Skeletal muscle tissue (tissue), 4 donors: ENCODE results near the gene CDYL2. TPM values are rescaled to one million over a fixed set of nuclear protein-coding genes. Genes with fewer than 3 reads are reported as not detected.
"Not testable (repeated sequence)": the region's sequence is repeated elsewhere in the genome, so short reads cannot be mapped to it uniquely, and the experiment has no call there.

ENCODE experiments used
- H3K27ac ChIP-seq: one replicate; pipeline ENCODE4 v1.7.0; 2013; ENCODE audit warnings: mild to moderate bottlenecking, low read depth, low read length, inconsistent platforms
- H3K27me3 ChIP-seq, 3 donors: one replicate each; pipeline ENCODE4 v1.7.0; 2013; ENCODE audit warnings: low read length in 3 of 3; ENCODE audit not compliant: control insufficient read depth in 3 of 3, insufficient read depth in 3 of 3
- H3K36me3 ChIP-seq, 3 donors: one replicate each; pipeline ENCODE4 v1.7.0; 2013; ENCODE audit warnings: low read length in 3 of 3; ENCODE audit not compliant: control insufficient read depth in 3 of 3, insufficient read depth in 3 of 3
- H3K4me1 ChIP-seq, 3 donors: one replicate each; pipeline ENCODE4 v1.7.0; 2013; ENCODE audit warnings: low read length in 3 of 3, mild to moderate bottlenecking in 3 of 3; ENCODE audit not compliant: control insufficient read depth in 3 of 3, insufficient read depth in 3 of 3
- H3K4me3 ChIP-seq, 3 donors: one replicate each; pipeline ENCODE4 v1.7.0; 2013; ENCODE audit warnings: low read length in 3 of 3
- H3K9ac ChIP-seq, 3 donors: one replicate each; pipeline ENCODE4 v1.7.0; 2013; ENCODE audit warnings: low read length in 3 of 3, mild to moderate bottlenecking in 3 of 3, moderate library complexity in 2 of 3, low read depth in 1 of 3
- H3K9me3 ChIP-seq, 3 donors: one replicate each; pipeline ENCODE4 v1.7.0; 2013; ENCODE audit warnings: low read length in 3 of 3; ENCODE audit not compliant: control insufficient read depth in 3 of 3
- total RNA-seq: library from RNA; depleted of rRNA; stranded (reverse); fragments of >200 nt; gene quantifications from one replicate; pipeline ENCODE4 v1.2.3, GENCODE V29; 2014
- donor health status: Osteomylitis.

Gene CDYL2
- total RNA-seq, 1 donor from 2014 or later = 1.6 TPM

DNA sequence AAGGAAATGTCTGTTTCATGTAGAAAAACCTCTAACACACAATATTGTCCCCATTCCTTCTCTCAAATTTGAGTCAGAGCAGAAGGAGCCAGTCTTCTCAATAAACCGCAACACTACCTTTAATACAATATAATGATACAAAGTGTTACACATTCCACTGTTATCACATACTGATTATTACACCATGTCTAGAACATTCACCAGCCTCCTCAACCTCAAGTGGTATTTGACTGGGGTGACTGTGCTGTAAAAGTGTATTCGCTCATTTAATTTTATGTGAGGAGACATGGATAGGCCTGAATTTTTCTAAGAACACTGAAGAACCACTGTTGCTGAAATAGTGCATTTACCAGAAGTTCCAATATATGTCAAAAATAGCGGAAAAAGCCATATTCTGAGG is 10.3 kb downstream of the CDYL2 start:
- H3K27ac ChIP-seq = no peak overlapping the region
- H3K27me3 ChIP-seq = no peaks in the 10 kb centered on the region
- H3K4me1 ChIP-seq = no peaks in the 10 kb centered on the region
- no peak overlapping the region for H3K4me3 ChIP-seq
- no peaks in the 10 kb centered on the region for H3K9me3 ChIP-seq
- H3K9ac ChIP-seq = no peak overlapping the region
- no peaks in the 10 kb centered on the region for H3K36me3 ChIP-seq

DNA sequence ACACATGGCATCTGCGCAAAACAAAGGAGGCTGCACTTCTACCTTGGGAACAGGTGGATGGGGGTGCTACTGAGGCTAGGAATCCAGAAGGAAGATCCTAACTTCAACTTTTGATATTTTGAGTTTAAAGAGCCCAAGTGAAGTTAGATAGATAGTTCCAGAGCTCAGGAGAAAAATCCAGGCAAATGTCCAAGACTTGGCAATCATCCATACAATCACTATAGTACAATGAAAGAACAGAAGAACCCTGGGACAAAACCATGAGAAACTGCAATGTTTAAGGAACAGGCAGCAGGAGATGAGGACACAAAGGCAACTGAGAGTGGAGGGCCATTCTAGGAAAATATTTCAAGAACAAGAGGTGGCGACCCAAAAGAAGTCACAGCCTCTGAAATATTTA is 12.4 kb downstream of the CDYL2 start:
- no peaks in the 10 kb centered on the region for H3K4me1 ChIP-seq
- no peaks in the 10 kb centered on the region for H3K36me3 ChIP-seq
- H3K9me3 ChIP-seq = no peaks in the 10 kb centered on the region
- no peak overlapping the region for H3K27ac ChIP-seq
- H3K4me3 ChIP-seq = no peak overlapping the region
- H3K27me3 ChIP-seq = no peaks in the 10 kb centered on the region
- H3K9ac ChIP-seq = no peak overlapping the region

GRCh38 chr16:80791411-80791810 is 13.0 kb downstream of the CDYL2 start:
- Histone ChIP-seq H3K9me3 (no peaks in the 10 kb centered on the region), H3K4me1 (no peaks in the 10 kb centered on the region), H3K9ac (no peak overlapping the region), H3K27me3 (no peaks in the 10 kb centered on the region), H3K4me3 (no peak overlapping the region), H3K27ac (no peak overlapping the region), H3K36me3 (no peaks in the 10 kb centered on the region)

DNA sequence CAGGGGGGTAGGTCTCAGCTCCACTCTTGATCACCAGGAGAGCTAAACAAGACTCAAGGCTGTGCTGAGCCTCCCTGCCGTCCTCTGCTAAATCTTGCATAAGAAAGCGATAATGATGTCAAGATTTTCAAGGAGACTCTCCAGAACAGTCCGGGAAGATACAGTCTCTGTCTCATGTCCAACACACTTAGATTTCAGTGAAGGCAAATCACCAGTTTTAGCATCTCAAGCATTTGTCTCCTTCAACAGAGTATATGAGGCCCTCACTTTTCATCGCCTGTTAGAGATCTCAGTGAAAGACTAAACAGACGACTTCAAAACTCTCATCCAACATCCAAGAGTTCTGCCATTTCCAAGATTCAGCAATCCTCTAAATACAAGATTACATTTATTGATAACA is 13.6 kb downstream of the CDYL2 start:
- Histone ChIP-seq H3K27ac (no peak overlapping the region), H3K9ac (no peak overlapping the region), H3K9me3 (no peaks in the 10 kb centered on the region), H3K36me3 (no peaks in the 10 kb centered on the region), H3K27me3 (no peaks in the 10 kb centered on the region), H3K4me1 (no peaks in the 10 kb centered on the region), H3K4me3 (no peak overlapping the region)

GRCh38 chr16:80788027-80788426 is 16.4 kb downstream of the CDYL2 start:
- peaks cover 0 to 8% (median 3%) of the 10 kb centered on the region in 3 donors for H3K9me3 ChIP-seq
- H3K36me3 ChIP-seq = no peaks in the 10 kb centered on the region
- no peak overlapping the region for H3K9ac ChIP-seq
- H3K27me3 ChIP-seq = no peaks in the 10 kb centered on the region
- no peaks in the 10 kb centered on the region for H3K4me1 ChIP-seq
- H3K27ac ChIP-seq = no peak overlapping the region
- H3K4me3 ChIP-seq = no peak overlapping the region

GRCh38 chr16:80786561-80786960 is 17.8 kb downstream of the CDYL2 start:
- H3K9me3 ChIP-seq, H3K9ac ChIP-seq, H3K36me3 ChIP-seq, H3K27ac ChIP-seq, H3K4me1 ChIP-seq, H3K4me3 ChIP-seq, H3K27me3 ChIP-seq: not testable (repeated sequence)

GRCh38 chr16:80784951-80785350 is 19.4 kb downstream of the CDYL2 start:
- Histone ChIP-seq H3K4me3 (no peak overlapping the region), H3K9ac (no peak overlapping the region), H3K27ac (no peak overlapping the region), H3K27me3 (no peaks in the 10 kb centered on the region), H3K9me3 (peaks cover 0 to 8% (median 7%) of the 10 kb centered on the region in 3 donors), H3K36me3 (no peaks in the 10 kb centered on the region), H3K4me1 (no peaks in the 10 kb centered on the region)

- Histone ChIP-seq H3K27ac (no peak overlapping the region), H3K9ac (no peak overlapping the region), H3K36me3 (no peaks in the 10 kb centered on the region), H3K4me3 (no peak overlapping the region), H3K4me1 (no peaks in the 10 kb centered on the region), H3K27me3 (no peaks in the 10 kb centered on the region), H3K9me3 (peaks cover 0 to 6% (median 4%) of the 10 kb centered on the region in 3 donors)
Observed at GRCh38 chr16:80778703-80779102, 25.7 kb downstream of the CDYL2 start.

DNA sequence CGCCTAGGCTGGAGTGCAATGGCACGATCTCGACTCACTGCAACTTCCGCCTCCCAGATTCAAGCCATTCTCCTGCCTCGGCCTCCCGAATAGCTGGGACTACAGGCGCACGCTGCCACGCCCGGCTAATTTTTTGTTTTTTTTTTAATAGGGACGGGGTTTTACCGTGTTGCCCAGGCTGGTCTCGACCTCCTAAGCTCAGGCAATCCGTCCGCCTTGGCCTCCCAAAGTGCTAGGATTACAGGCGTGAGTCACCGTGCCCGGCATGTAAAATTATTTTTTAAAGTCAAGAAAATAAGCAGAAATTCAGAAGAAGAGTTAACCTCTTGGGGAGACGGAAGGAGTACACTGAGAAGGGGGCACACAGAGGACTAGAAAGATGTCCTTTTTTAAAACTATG is 27.5 kb downstream of the CDYL2 start:
- Histone ChIP-seq H3K4me3 (no peak overlapping the region), H3K4me1 (no peaks in the 10 kb centered on the region), H3K36me3 (no peaks in the 10 kb centered on the region), H3K9ac (no peak overlapping the region), H3K9me3 (peaks cover 0 to 4% (median 0%) of the 10 kb centered on the region in 3 donors), H3K27ac (no peak overlapping the region), H3K27me3 (no peaks in the 10 kb centered on the region)

DNA sequence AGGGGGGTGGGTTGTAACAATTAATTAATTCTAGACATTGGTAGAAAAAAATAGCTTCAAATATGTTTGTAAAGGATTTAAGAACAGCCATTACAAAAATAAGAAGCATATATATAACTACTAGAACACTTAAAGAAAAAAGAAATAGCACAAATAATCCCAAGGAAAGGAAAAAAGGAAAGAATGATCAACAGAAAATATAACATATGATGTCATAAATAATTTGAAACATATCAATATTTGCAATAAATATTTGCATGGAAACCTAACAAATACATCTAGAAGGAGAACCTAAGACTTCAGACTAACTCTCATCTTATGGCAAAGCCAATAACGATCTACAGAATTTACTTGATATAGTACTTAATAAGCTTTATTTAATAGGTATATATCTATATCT is 28.9 kb downstream of the CDYL2 start:
- Histone ChIP-seq H3K9me3 (no peaks in the 10 kb centered on the region), H3K36me3 (no peaks in the 10 kb centered on the region), H3K4me3 (no peak overlapping the region), H3K9ac (no peak overlapping the region), H3K4me1 (no peaks in the 10 kb centered on the region), H3K27me3 (no peaks in the 10 kb centered on the region), H3K27ac (no peak overlapping the region)

- no peak overlapping the region for H3K4me3 ChIP-seq
- H3K9me3 ChIP-seq = peaks cover 0 to 11% (median 5%) of the 10 kb centered on the region in 3 donors
- H3K9ac ChIP-seq = no peak overlapping the region
- no peaks in the 10 kb centered on the region for H3K27me3 ChIP-seq
- H3K4me1 ChIP-seq = no peaks in the 10 kb centered on the region
- no peaks in the 10 kb centered on the region for H3K36me3 ChIP-seq
- H3K27ac ChIP-seq = no peak overlapping the region
Observed at GRCh38 chr16:80766798-80767197, 37.6 kb downstream of the CDYL2 start.
